Smooth muscle cell (in vitro differentiated cells): Measurements from ENCODE around the gene MYH8. TPM values are rescaled to one million over a fixed set of nuclear protein-coding genes. Genes with fewer than 3 reads are reported as not detected.

Source experiments
- DNase-seq: peaks from one replicate; lab custom pipeline; 2025; ENCODE audit not compliant: unreplicated experiment; lab: John Stamatoyannopoulos, UW
- H2AFZ ChIP-seq: fragments of 200-600 bp; sonication (generic); 2 replicates; pipeline ENCODE4 v1.6.0; 2016; ENCODE audit warnings: antibody characterized with exemption, low read depth, mild to moderate bottlenecking
- H3F3A ChIP-seq: fragments of 200-600 bp; sonication (generic); 2 replicates; pipeline ENCODE4 v1.6.0; 2017; ENCODE audit warnings: antibody characterized with exemption, low read depth
- H3K27ac ChIP-seq: fragments of 200-600 bp; sonication (generic); 2 replicates; pipeline ENCODE4 v1.5.1; 2016; ENCODE audit warnings: low read depth, mild to moderate bottlenecking
- H3K27me3 ChIP-seq: fragments of 200-600 bp; sonication (generic); 2 replicates; pipeline ENCODE4 v1.6.1; 2016; ENCODE audit warnings: low read depth, mild to moderate bottlenecking
- H3K36me3 ChIP-seq: fragments of 200-600 bp; sonication (generic); 2 replicates; pipeline ENCODE4 v1.5.1; 2016; ENCODE audit warnings: low read depth
- H3K4me1 ChIP-seq: fragments of 200-600 bp; sonication (generic); 2 replicates; pipeline ENCODE4 v1.5.1; 2016; ENCODE audit warnings: low read depth
- H3K4me2 ChIP-seq: fragments of 200-600 bp; sonication (generic); 2 replicates; pipeline ENCODE4 v1.6.0; 2016; ENCODE audit warnings: mild to moderate bottlenecking
- H3K4me3 ChIP-seq: fragments of 200-600 bp; sonication (generic); 2 replicates; pipeline ENCODE4 v1.5.1; 2016; ENCODE audit warnings: mild to moderate bottlenecking
- H3K79me2 ChIP-seq: fragments of 200-600 bp; sonication (generic); 2 replicates; pipeline ENCODE4 v1.6.0; 2016; ENCODE audit warnings: low read depth, mild to moderate bottlenecking
- H3K9ac ChIP-seq: fragments of 200-600 bp; sonication (generic); 2 replicates; pipeline ENCODE4 v1.6.0; 2016; ENCODE audit warnings: low read depth
- H3K9me3 ChIP-seq: fragments of 200-600 bp; sonication (generic); replicated peaks from 2 replicates; pipeline ENCODE4 v1.5.1; 2016; ENCODE audit warnings: low read depth
- H4K20me1 ChIP-seq: fragments of 200-600 bp; sonication (generic); 2 replicates; pipeline ENCODE4 v1.6.0; 2016; ENCODE audit warnings: low read depth
- WGBS: methylation state at CpG from one replicate; pipeline ENCODE4 v1.1.7; 2016; ENCODE audit warnings: low lambda C conversion rate; 5-methylcytosine and 5-hydroxymethylcytosine counted together
- polyA plus RNA-seq: library from polyadenylated mRNA; unstranded; fragments of >200 nt; fragmentation: Nextera tagmentation; extraction: Ambion mirVana; gene quantifications from 2 replicates; pipeline ENCODE4 v1.2.1, GENCODE V29; 2016
- total RNA-seq: library from RNA; depleted of rRNA; stranded (reverse); fragments of >200 nt; gene quantifications from 2 replicates; pipeline ENCODE4 v1.2.3, GENCODE V29; 2014
- TF ChIP-seq, protein P1 (sequence below): fragments of 200-600 bp; sonication (generic); IDR thresholded peaks from 2 replicates; pipeline ENCODE4 v1.5.1; 2017; ENCODE audit warnings: borderline replicate concordance, mild to moderate bottlenecking, antibody characterized with exemption; ENCODE audit not compliant: insufficient read depth, poor library complexity, severe bottlenecking

Gene MYH8
- total and polyA plus RNA-seq, 2 experiments from 2014 or later, result not detected

- H3K9ac ChIP-seq, result no peak overlapping the region
- no peak for DNase-seq
- no peaks in the 10 kb centered on the region for H3K9me3 ChIP-seq
- no peaks in the 10 kb centered on the region for H4K20me1 ChIP-seq
- no peaks in the 10 kb centered on the region for H3F3A ChIP-seq
- TF ChIP-seq, protein P1, sequence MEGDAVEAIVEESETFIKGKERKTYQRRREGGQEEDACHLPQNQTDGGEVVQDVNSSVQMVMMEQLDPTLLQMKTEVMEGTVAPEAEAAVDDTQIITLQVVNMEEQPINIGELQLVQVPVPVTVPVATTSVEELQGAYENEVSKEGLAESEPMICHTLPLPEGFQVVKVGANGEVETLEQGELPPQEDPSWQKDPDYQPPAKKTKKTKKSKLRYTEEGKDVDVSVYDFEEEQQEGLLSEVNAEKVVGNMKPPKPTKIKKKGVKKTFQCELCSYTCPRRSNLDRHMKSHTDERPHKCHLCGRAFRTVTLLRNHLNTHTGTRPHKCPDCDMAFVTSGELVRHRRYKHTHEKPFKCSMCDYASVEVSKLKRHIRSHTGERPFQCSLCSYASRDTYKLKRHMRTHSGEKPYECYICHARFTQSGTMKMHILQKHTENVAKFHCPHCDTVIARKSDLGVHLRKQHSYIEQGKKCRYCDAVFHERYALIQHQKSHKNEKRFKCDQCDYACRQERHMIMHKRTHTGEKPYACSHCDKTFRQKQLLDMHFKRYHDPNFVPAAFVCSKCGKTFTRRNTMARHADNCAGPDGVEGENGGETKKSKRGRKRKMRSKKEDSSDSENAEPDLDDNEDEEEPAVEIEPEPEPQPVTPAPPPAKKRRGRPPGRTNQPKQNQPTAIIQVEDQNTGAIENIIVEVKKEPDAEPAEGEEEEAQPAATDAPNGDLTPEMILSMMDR, result no peak
- no peak overlapping the region for H2AFZ ChIP-seq
- H3K36me3 ChIP-seq, result no peaks in the 10 kb centered on the region
- H3K4me2 ChIP-seq, result no peak overlapping the region
- H3K27me3 ChIP-seq, result no peaks in the 10 kb centered on the region
- H3K4me1 ChIP-seq, result no peaks in the 10 kb centered on the region
- no peak overlapping the region for H3K4me3 ChIP-seq
- H3K79me2 ChIP-seq, result no peaks in the 10 kb centered on the region
- no peak overlapping the region for H3K27ac ChIP-seq
- WGBS, result 73% methylated on average over 9 of the region's 9 CpGs
Measured at GRCh38 chr17:10398352-10398751, 23.4 kb downstream of the MYH8 start.

GRCh38 chr17:10396524-10397163 is 25.1 kb downstream of the MYH8 start:
- TF ChIP-seq, protein P1, result no peak
- H3K4me2 ChIP-seq, result no peak overlapping the region
- no peak overlapping the region for H3K9ac ChIP-seq
- no peak overlapping the region for H2AFZ ChIP-seq
- H3K9me3 ChIP-seq, result no peaks in the 10 kb centered on the region
- WGBS, result 88% methylated on average over 14 of the region's 14 CpGs
- no peaks in the 10 kb centered on the region for H4K20me1 ChIP-seq
- no peak overlapping the region for H3K4me3 ChIP-seq
- DNase-seq, result no peak
- no peaks in the 10 kb centered on the region for H3F3A ChIP-seq
- H3K4me1 ChIP-seq, result no peaks in the 10 kb centered on the region
- peaks cover 6% of the 10 kb centered on the region for H3K27me3 ChIP-seq
- H3K36me3 ChIP-seq, result no peaks in the 10 kb centered on the region
- no peak overlapping the region for H3K27ac ChIP-seq
- H3K79me2 ChIP-seq, result no peaks in the 10 kb centered on the region

GRCh38 chr17:10394201-10394887 is 27.4 kb downstream of the MYH8 start:
- no peak for DNase-seq
- Histone ChIP-seq H3K9ac (no peak overlapping the region), H3K4me1 (no peaks in the 10 kb centered on the region), H3K4me3 (no peak overlapping the region), H3K36me3 (no peaks in the 10 kb centered on the region), H3K9me3 (no peaks in the 10 kb centered on the region), H3K79me2 (no peaks in the 10 kb centered on the region), H3K27ac (no peak overlapping the region), H3K4me2 (no peak overlapping the region), H3F3A (no peaks in the 10 kb centered on the region), H3K27me3 (peaks cover 6% of the 10 kb centered on the region), H2AFZ (no peak overlapping the region), H4K20me1 (no peaks in the 10 kb centered on the region)
- TF ChIP-seq, protein P1, result no peak
- WGBS, result 83% methylated on average over 6 of the region's 6 CpGs
